ENCODE measurements around the gene AGBL3.
"Not testable (repeated sequence)": the region's sequence is repeated elsewhere in the genome, so short reads cannot be mapped to it uniquely, and the experiment has no call there.

Gene AGBL3

GRCh38 chr7:134963036-134963435, 23.3 kb upstream of the AGBL3 start:
- no peak for DNase-seq (ENCODE audit: low spot score)

- DNase-seq (ENCODE audit: low spot score) = no peak
Measured at GRCh38 chr7:134966691-134967090, 19.6 kb upstream of the AGBL3 start.

- no peak for DNase-seq (ENCODE audit: low spot score)
Measured at GRCh38 chr7:134968110-134968509, 18.2 kb upstream of the AGBL3 start.

- not testable (repeated sequence) for DNase-seq (ENCODE audit: low spot score)
Measured at GRCh38 chr7:134981645-134982044, 4.7 kb upstream of the AGBL3 start.

GRCh38 chr7:134985894-134986362, 380 bp upstream of the AGBL3 start:
- no peak for DNase-seq (ENCODE audit: low spot score)

- DNase-seq (ENCODE audit: low spot score) = no peak
Measured at GRCh38 chr7:134988161-134988560, 1.9 kb downstream of the AGBL3 start.

- no peak for DNase-seq (ENCODE audit: low spot score)
Measured at GRCh38 chr7:134991469-134992339, 5.4 kb downstream of the AGBL3 start.

- DNase-seq (ENCODE audit: low spot score) = no peak
Measured at GRCh38 chr7:134992626-134993179, 6.4 kb downstream of the AGBL3 start.

- no peak for DNase-seq (ENCODE audit: low spot score)
Measured at GRCh38 chr7:134993877-134994456, 7.7 kb downstream of the AGBL3 start.

GRCh38 chr7:134995239-134996096, 9.2 kb downstream of the AGBL3 start:
- DNase-seq (ENCODE audit: low spot score) = no peak

GRCh38 chr7:134996097-134996550, 9.8 kb downstream of the AGBL3 start:
- DNase-seq (ENCODE audit: low spot score) = no peak

- no peak for DNase-seq (ENCODE audit: low spot score)
Measured at GRCh38 chr7:134997214-134997885, 11.0 kb downstream of the AGBL3 start.

- DNase-seq (ENCODE audit: low spot score) = no peak
Measured at GRCh38 chr7:134999136-134999535, 12.8 kb downstream of the AGBL3 start.

GRCh38 chr7:135001390-135002165, 15.3 kb downstream of the AGBL3 start:
- no peak for DNase-seq (ENCODE audit: low spot score)

GRCh38 chr7:135012229-135012628, 25.9 kb downstream of the AGBL3 start:
- DNase-seq (ENCODE audit: low spot score) = no peak

- DNase-seq (ENCODE audit: low spot score) = no peak
Measured at GRCh38 chr7:135023622-135024021, 37.3 kb downstream of the AGBL3 start.

GRCh38 chr7:135035252-135035651, 48.9 kb downstream of the AGBL3 start:
- DNase-seq (ENCODE audit: low spot score) = no peak

GRCh38 chr7:135067017-135067416, 80.7 kb downstream of the AGBL3 start:
- not testable (repeated sequence) for DNase-seq (ENCODE audit: low spot score)

GRCh38 chr7:135074096-135074495, 87.8 kb downstream of the AGBL3 start:
- DNase-seq (ENCODE audit: low spot score) = no peak

- no peak for DNase-seq (ENCODE audit: low spot score)
Measured at GRCh38 chr7:135074531-135074930, 88.2 kb downstream of the AGBL3 start.

- no peak for DNase-seq (ENCODE audit: low spot score)
Measured at GRCh38 chr7:135075716-135076115, 89.4 kb downstream of the AGBL3 start.

Measured in pons (tissue), 1 donor.